Stomach (tissue), 9 donors: ENCODE measurements around the gene TSPAN14. TPM values are rescaled to one million over a fixed set of nuclear protein-coding genes. Genes with fewer than 3 reads are reported as not detected.

Experiments used
- DNase-seq, 2 donors: peaks; one replicate each; pipeline versions ENCODE4 v3.0.0 to v3.0.0-alpha.2; 2013 to 2019
- H3K27ac ChIP-seq, 5 donors: fragments of 200-600 bp in 4 of 5; sonication (generic) in 4 of 5; one replicate each; pipeline ENCODE4 v1.5.1; 2013 to 2019; ENCODE audit warnings: mild to moderate bottlenecking in 1 of 5, moderate library complexity in 1 of 5
- H3K27me3 ChIP-seq, 3 donors: fragments of 200-600 bp; sonication (generic); one replicate each; pipeline ENCODE4 v1.5.1; 2017 to 2019; ENCODE audit warnings: mixed run types in 1 of 3
- H3K36me3 ChIP-seq, 4 donors: fragments of 200-600 bp; sonication (generic); 1 replicate in 3 of 4; 2 replicates in 1 of 4; pipeline ENCODE4 v1.5.1; 2016 to 2019
- H3K4me1 ChIP-seq, 4 donors: fragments of 200-600 bp; sonication (generic); one replicate each; pipeline ENCODE4 v1.5.1; 2016 to 2019
- H3K4me3 ChIP-seq, 4 donors: fragments of 200-600 bp; sonication (generic) in 3 of 4; one replicate each; pipeline ENCODE4 v1.5.1; 2016 to 2019; ENCODE audit warnings: mild to moderate bottlenecking in 1 of 4
- H3K9me3 ChIP-seq, 4 donors: fragments of 200-600 bp; sonication (generic); one replicate each; pipeline ENCODE4 v1.5.1; 2016 to 2019
- CTCF ChIP-seq, 7 experiments: fragments of 450-650 bp in 4 of 7; fragments of 200-600 bp in 3 of 7; sonication (generic) in 3 of 7; IDR thresholded peaks; one replicate each; pipeline ENCODE4 v1.5.1; 2016 to 2019; ENCODE audit warnings: antibody characterized with exemption in 7 of 7, control low read depth in 2 of 7, mild to moderate bottlenecking in 1 of 7
- EP300 ChIP-seq: sonication (generic); formaldehyde crosslinking; IDR thresholded peaks from one replicate; pipeline ENCODE4 v1.6.1; 2017; ENCODE audit warnings: antibody characterized with exemption
- POLR2A ChIP-seq, 4 donors: fragments of 450-650 bp; IDR thresholded peaks; one replicate each; pipeline ENCODE4 v1.6.1; 2016; ENCODE audit warnings: antibody characterized with exemption in 4 of 4, control low read depth in 2 of 4, mild to moderate bottlenecking in 1 of 4, moderate library complexity in 1 of 4
- POLR2AphosphoS5 ChIP-seq, 3 donors: sonication (generic); formaldehyde crosslinking; IDR thresholded peaks; one replicate each; pipeline ENCODE4 v1.6.1; 2016; ENCODE audit warnings: antibody characterized with exemption in 3 of 3
- WGBS, 5 donors: extraction: QIAGEN DNeasy Blood & Tissue Kit in 3 of 5; methylation state at CpG; one replicate each; pipeline versions ENCODE4 v1.1.5 to v1.1.7; 2013 to 2018; 5-methylcytosine and 5-hydroxymethylcytosine counted together
- intact Hi-C: fragments of 100-400 bp; cut with DNase I; formaldehyde crosslinking; loops from one replicate; pipeline ENCODE4 v1.15.1; 2023; ENCODE audit warnings: low total_unique reads
- polyA plus RNA-seq, 3 donors: library from polyadenylated mRNA; stranded (reverse); fragments of 200-250 nt; gene quantifications; one replicate each; pipeline ENCODE4 v1.2.3, GENCODE V29; 2013
- total RNA-seq, 5 donors: library from RNA; depleted of rRNA; stranded (reverse); fragments of >200 nt; gene quantifications; one replicate each; pipeline versions ENCODE4 v1.1.0 to v1.2.3, GENCODE V29; 2014 to 2016
- donor health status: healthy with polysubstance abuse.
- donor health status: Bipolar disorder and iron deficiency.
- donor health status: healthy.

The TSPAN14 gene
- total and polyA plus RNA-seq, 8 donors = 7.0 to 82.6 (median 30.5) TPM

DNA sequence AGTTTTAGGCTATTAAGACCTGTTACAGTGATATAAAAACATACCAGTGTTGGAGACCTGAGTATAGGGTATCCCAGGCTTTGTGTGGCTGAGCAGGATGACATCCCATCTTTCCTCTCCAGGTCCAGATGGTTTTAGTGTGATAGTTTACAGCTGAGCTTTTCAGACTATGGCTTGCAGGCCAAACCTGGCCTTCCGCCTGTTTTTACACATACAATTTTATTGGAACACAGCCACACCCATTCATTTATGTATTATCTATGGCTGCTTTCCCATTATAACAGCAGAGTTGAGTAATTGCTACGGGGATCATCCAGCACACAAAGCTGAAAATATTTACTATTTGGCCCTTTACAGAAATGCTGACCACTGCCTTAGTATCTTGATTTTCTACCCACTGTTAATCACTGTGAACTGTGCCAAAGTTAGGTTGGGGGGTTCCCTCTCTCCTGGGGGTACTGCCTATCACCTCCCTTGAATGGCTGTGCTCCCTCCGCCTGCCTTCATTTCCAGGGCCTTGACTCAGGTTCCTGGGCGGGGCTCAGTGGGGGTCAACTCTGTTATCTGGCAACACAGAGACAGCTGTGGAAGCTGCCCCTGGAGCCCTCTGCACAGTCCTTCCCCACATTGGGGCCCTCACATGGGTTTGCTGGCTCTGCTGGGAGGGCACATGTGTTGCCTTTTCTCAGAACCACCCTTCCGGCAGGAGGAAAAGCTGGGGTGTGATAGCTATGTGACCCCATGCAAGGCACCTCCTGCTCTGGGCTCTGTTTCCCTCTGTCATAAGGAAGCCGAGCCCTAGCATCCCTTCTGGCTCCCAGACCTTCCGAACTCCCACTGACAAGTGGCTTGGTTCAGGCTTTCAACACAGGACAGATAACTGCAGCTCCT, 43.3 kb downstream of the TSPAN14 start:
- H3K9me3 ChIP-seq = no peaks in the 10 kb centered on the region
- H3K36me3 ChIP-seq = peaks cover 0 to 7% (median 3%) of the 10 kb centered on the region in 4 donors
- intact Hi-C loops = no loop called here
- DNase-seq = peak; percentile 26 to 70
- H3K27me3 ChIP-seq = no peaks in the 10 kb centered on the region
- 50 to 66% (median 59%) methylated on average over 6 to 7 of the region's 7 CpGs for whole genome bisulfite sequencing, 5 donors
- peak overlapping the region; percentile 43 to 91 (median 83) for H3K27ac ChIP-seq
- H3K4me3 ChIP-seq = no peak overlapping the region
- TF ChIP-seq EP300 = no peak
- peaks cover 76 to 99% (median 85%) of the 10 kb centered on the region in 4 donors for H3K4me1 ChIP-seq

- peaks cover 76 to 99% (median 85%) of the 10 kb centered on the region in 4 donors for H3K4me1 ChIP-seq
- no peak overlapping the region for H3K4me3 ChIP-seq
- no peak for TF ChIP-seq CTCF (IDR thresholded peaks at IDR 0.05)
- no peak for TF ChIP-seq POLR2AphosphoS5 (IDR thresholded peaks at IDR 0.05)
- TF ChIP-seq EP300 = no peak
- no peak for TF ChIP-seq POLR2A (IDR thresholded peaks at IDR 0.05)
- intact Hi-C loops = no loop called here
- peaks cover 0 to 4% (median 0%) of the 10 kb centered on the region in 4 donors for H3K36me3 ChIP-seq
- no peaks in the 10 kb centered on the region for H3K27me3 ChIP-seq
- WGBS, 5 donors = 60 to 71% (median 67%) methylated on average over 8 of the region's 8 CpGs
- peak overlapping the region; percentile 70 to 91 (median 83) for H3K27ac ChIP-seq
- DNase-seq = no peak
- no peaks in the 10 kb centered on the region for H3K9me3 ChIP-seq
Observed at GRCh38 chr10:80498078-80498832, 44.1 kb downstream of the TSPAN14 start.

GRCh38 chr10:80498833-80499741, 45.0 kb downstream of the TSPAN14 start:
- Histone ChIP-seq H3K9me3 (no peaks in the 10 kb centered on the region), H3K27me3 (no peaks in the 10 kb centered on the region), H3K4me3 (no peak overlapping the region), H3K36me3 (peaks cover 0 to 4% (median 0%) of the 10 kb centered on the region in 4 donors), H3K27ac (peak overlapping the region; percentile 70 to 91 (median 83)), H3K4me1 (peaks cover 75 to 99% (median 85%) of the 10 kb centered on the region in 4 donors)
- 32 to 48% (median 45%) methylated on average over 13 to 14 of the region's 14 CpGs for WGBS, 5 donors
- peak; percentile 81 to 91 for DNase-seq
- peak; percentile 54 to 89 (median 73) for TF ChIP-seq POLR2AphosphoS5 (IDR thresholded peaks at IDR 0.05)
- TF ChIP-seq CTCF (IDR thresholded peaks at IDR 0.05) = no peak
- no peak for TF ChIP-seq POLR2A (IDR thresholded peaks at IDR 0.05)
- intact Hi-C loops = no loop called here

- Histone ChIP-seq H3K36me3 (peaks cover 0 to 7% (median 0%) of the 10 kb centered on the region in 4 donors), H3K27ac (peak overlapping the region; percentile 7 to 91 (median 83)), H3K4me1 (peaks cover 80 to 99% (median 88%) of the 10 kb centered on the region in 4 donors), H3K9me3 (no peaks in the 10 kb centered on the region), H3K27me3 (no peaks in the 10 kb centered on the region), H3K4me3 (no peak overlapping the region)
- 80 to 89% (median 86%) methylated on average over 13 to 14 of the region's 14 CpGs for WGBS, 5 donors
- TF ChIP-seq EP300 (no peak), POLR2A (IDR thresholded peaks at IDR 0.05) (no peak), POLR2AphosphoS5 (IDR thresholded peaks at IDR 0.05) (no peak)
- intact Hi-C loops = no loop called here
- peak; percentile 25 to 67 for DNase-seq
Observed at GRCh38 chr10:80500572-80501380, 46.7 kb downstream of the TSPAN14 start.
